Endothelial cell of umbilical vein (primary cell): Measurements from ENCODE around the gene BTBD17. TPM values are rescaled to one million over a fixed set of nuclear protein-coding genes. Genes with fewer than 3 reads are reported as not detected.

Source experiments
- BruUV-seq: library from RNA; stranded (reverse); fragments of 400-500 nt; replicated peaks from 2 replicates; lab custom pipeline; 2021; lab: Mats Ljungman, UMichigan
- CTCF ChIA-PET: fragments of 300-600, 350-600 bp; sonication (Branson Sonifier 250); formaldehyde crosslinking; loops from one replicate; lab custom pipeline; 2021; ENCODE audit warnings: antibody characterized with exemption, inconsistent platforms; lab: Charles Lee
- POLR2A ChIA-PET: fragments of 300-600, 350-600 bp; sonication (Branson Sonifier 250); formaldehyde crosslinking; loops from one replicate; lab custom pipeline; 2021; ENCODE audit warnings: antibody characterized with exemption, inconsistent platforms; lab: Charles Lee
- DNase-seq: peaks from one replicate; pipeline ENCODE4 v3.0.0-alpha.2; 2011; ENCODE audit warnings: low read depth, low spot score
- FAIRE-seq: peaks from 2 replicates; lab custom pipeline; 2011; peaks lifted over from hg19 to GRCh38; lab: Jason Lieb, UNC
- H2AFZ ChIP-seq: 2 replicates; pipeline ENCODE4 v1.6.0; 2012; ENCODE audit warnings: low read depth, low read length, control low read depth, inconsistent platforms
- H3K27ac ChIP-seq: 2 replicates; pipeline ENCODE4 v1.5.1; 2011; ENCODE audit warnings: low read depth, mild to moderate bottlenecking, control low read depth, low read length, moderate library complexity; ENCODE audit not compliant: insufficient read depth
- H3K27me3 ChIP-seq, 2 experiments: 2 replicates each; pipeline versions ENCODE4 v1.6.0 to v1.6.1; 2011; ENCODE audit warnings: low read length in 2 of 2, mixed read lengths in 1 of 2; ENCODE audit not compliant: control insufficient read depth in 2 of 2, insufficient read depth in 2 of 2
- H3K36me3 ChIP-seq, 2 experiments: 2 replicates in 1 of 2; 3 replicates in 1 of 2; pipeline ENCODE4 v1.5.1; 2011; ENCODE audit warnings: low read length in 2 of 2, mild to moderate bottlenecking in 1 of 2, moderate library complexity in 1 of 2; ENCODE audit not compliant: control insufficient read depth in 2 of 2, insufficient read depth in 2 of 2; ENCODE audit errors: extremely low read depth in 1 of 2
- H3K4me1 ChIP-seq: 3 replicates; pipeline ENCODE4 v1.5.1; 2011; ENCODE audit warnings: mild to moderate bottlenecking, low read length; ENCODE audit not compliant: control insufficient read depth, insufficient read depth; ENCODE audit errors: extremely low read depth
- H3K4me2 ChIP-seq: 2 replicates; pipeline ENCODE4 v1.6.1; 2011; ENCODE audit warnings: low read length, control low read depth, mixed read lengths; ENCODE audit not compliant: insufficient read depth
- H3K4me3 ChIP-seq, 3 experiments: fragments of 200-600 bp in 1 of 3; sonication (generic), shearing (Covaris generic) in 1 of 3; replicated peaks in 1 of 3; 2 replicates each; pipeline ENCODE4 v1.5.1; 2011 to 2016; ENCODE audit warnings: control low read depth in 3 of 3, low read length in 3 of 3, mild to moderate bottlenecking in 2 of 3, inconsistent platforms in 1 of 3, low read depth in 1 of 3, moderate library complexity in 1 of 3; ENCODE audit not compliant: insufficient read depth in 1 of 3
- H3K79me2 ChIP-seq: 2 replicates; pipeline ENCODE4 v1.6.0; 2012; ENCODE audit warnings: low read length, inconsistent platforms; ENCODE audit not compliant: control insufficient read depth, insufficient read depth
- H3K9ac ChIP-seq: replicated peaks from 2 replicates; pipeline ENCODE3; 2011; ENCODE audit warnings: low read length, control low read depth; ENCODE audit not compliant: insufficient read depth; ENCODE audit errors: extremely low read depth
- H3K9me1 ChIP-seq: replicated peaks from 3 replicates; pipeline ENCODE4 v1.6.0; 2011; ENCODE audit warnings: mild to moderate bottlenecking, low read length; ENCODE audit not compliant: control insufficient read depth, insufficient read depth; ENCODE audit errors: extremely low read depth
- H3K9me3 ChIP-seq: replicated peaks from 2 replicates; pipeline ENCODE4 v1.5.1; 2012; ENCODE audit warnings: low read length, inconsistent platforms; ENCODE audit not compliant: control insufficient read depth, insufficient read depth
- H4K20me1 ChIP-seq: replicated peaks from 2 replicates; pipeline ENCODE3; 2011; ENCODE audit warnings: mild to moderate bottlenecking, low read length; ENCODE audit not compliant: control insufficient read depth, insufficient read depth; ENCODE audit errors: extremely low read depth
- FOS ChIP-seq: IDR thresholded peaks from 2 replicates; pipeline ENCODE4 v1.6.1; 2011; ENCODE audit warnings: mild to moderate bottlenecking, low read length, moderate library complexity, borderline replicate concordance; ENCODE audit not compliant: insufficient read depth
- GATA2 ChIP-seq: IDR thresholded peaks from 2 replicates; pipeline ENCODE4 v1.7.0; 2011; ENCODE audit warnings: low read depth, mild to moderate bottlenecking, moderate library complexity, mixed read lengths, low read length; ENCODE audit not compliant: insufficient read length, insufficient read depth
- JUN ChIP-seq: IDR thresholded peaks from 2 replicates; pipeline ENCODE4 v1.6.1; 2011; ENCODE audit warnings: borderline replicate concordance, low read depth; ENCODE audit not compliant: insufficient read length, insufficient read depth
- MAX ChIP-seq: IDR thresholded peaks from 2 replicates; pipeline ENCODE4 v1.6.1; 2011; ENCODE audit not compliant: insufficient read depth, insufficient read length
- MYC ChIP-seq: IDR thresholded peaks from one replicate; pipeline ENCODE4 v1.6.1; 2011; ENCODE audit warnings: mild to moderate bottlenecking, low read depth, low read length
- POLR2A ChIP-seq: IDR thresholded peaks from 2 replicates; pipeline ENCODE4 v1.6.1; 2012; ENCODE audit warnings: low read depth, mild to moderate bottlenecking, control low read depth, low read length
- POLR2AphosphoS5 ChIP-seq: IDR thresholded peaks from 2 replicates; pipeline ENCODE4 v1.6.1; 2012; ENCODE audit warnings: low read depth, mild to moderate bottlenecking, control low read depth, low read length, moderate library complexity; ENCODE audit not compliant: insufficient read depth
- dilution Hi-C: fragments of 300-500 bp; cut with MboI; formaldehyde crosslinking; loops from one replicate; pipeline ENCODE4 v1.15.0; 2019; ENCODE audit warnings: low sequenced_read_pairs; ENCODE audit not compliant: extremely low pct_ligation_motif_present
- intact Hi-C: fragments of 100-400 bp; cut with micrococcal nuclease; formaldehyde crosslinking; loops from one replicate; pipeline ENCODE4 v1.10.0; 2022
- polyA plus RNA-seq, 4 experiments: library from polyadenylated mRNA; depleted of rRNA in 3 of 4; stranded (reverse) in 3 of 4; unstranded in 1 of 4; fragments of >200 nt; gene quantifications; 2 replicates each; pipeline versions ENCODE4 v1.2.1 to v1.2.3, GENCODE V29; 2011 to 2012; ENCODE audit warnings: missing spikeins in 1 of 4
- total RNA-seq: library from RNA; stranded (reverse); gene quantifications from 2 replicates; pipeline ENCODE4 v1.2.3, GENCODE V29; 2021

Gene BTBD17
- total and polyA plus RNA-seq, 2 donors (not counting 3 experiments of a cell fraction or from before 2014, with no cell fraction given): not detected

GRCh38 chr17:74334393-74335039, 27.2 kb downstream of the BTBD17 start:
- CTCF ChIA-PET: interaction anchor here (0.6 to 1.5 kb wide), 2 partner anchors 29 to 45 kb away, joined by 3 to 4 read pairs; no protein-coding TSS in a partner anchor
- POLR2A ChIA-PET: no interaction called here
- H3K79me2 ChIP-seq: no peaks in the 10 kb centered on the region
- intact Hi-C loops: no loop called here
- no peak overlapping the region for H3K4me3 ChIP-seq
- H3K36me3 ChIP-seq: no peaks in the 10 kb centered on the region
- FAIRE-seq: no peak
- dilution Hi-C loops: no loop called here
- no peaks in the 10 kb centered on the region for H3K9me1 ChIP-seq
- H3K27me3 ChIP-seq: no peaks in the 10 kb centered on the region
- no peak overlapping the region for H3K27ac ChIP-seq
- no peak overlapping the region for H2AFZ ChIP-seq
- H3K9me3 ChIP-seq: no peaks in the 10 kb centered on the region
- no peaks in the 10 kb centered on the region for H3K4me1 ChIP-seq
- no TSS peak for BruUV-seq
- H3K4me2 ChIP-seq: no peak overlapping the region
- H3K9ac ChIP-seq: no peak overlapping the region
- no peak for TF ChIP-seq MAX
- no peak for TF ChIP-seq POLR2AphosphoS5
- no peak for TF ChIP-seq GATA2
- no peak for TF ChIP-seq FOS
- no peaks in the 10 kb centered on the region for H4K20me1 ChIP-seq
- DNase-seq: no peak

GRCh38 chr17:74332763-74333283, 28.8 kb downstream of the BTBD17 start:
- intact Hi-C loops: no loop called here
- dilution Hi-C loops: no loop called here
- POLR2A ChIA-PET: no interaction called here
- H3K79me2 ChIP-seq: no peaks in the 10 kb centered on the region
- H3K36me3 ChIP-seq: no peaks in the 10 kb centered on the region
- CTCF ChIA-PET: interaction anchor here (1.5 kb wide), 1 partner anchor 46 kb away, joined by 4 read pairs; no protein-coding TSS in a partner anchor
- H3K27ac ChIP-seq: no peak overlapping the region
- no peaks in the 10 kb centered on the region for H3K27me3 ChIP-seq
- H3K9me1 ChIP-seq: no peaks in the 10 kb centered on the region
- BruUV-seq: no TSS peak
- no peak overlapping the region for H2AFZ ChIP-seq
- H3K4me3 ChIP-seq: no peak overlapping the region
- DNase-seq (no peak), FAIRE-seq (no peak)
- H4K20me1 ChIP-seq: no peaks in the 10 kb centered on the region
- no peaks in the 10 kb centered on the region for H3K4me1 ChIP-seq
- TF ChIP-seq POLR2AphosphoS5 (no peak), GATA2 (no peak), MYC (no peak), MAX (no peak), POLR2A (no peak), JUN (no peak)
- no peak overlapping the region for H3K4me2 ChIP-seq
- no peak overlapping the region for H3K9ac ChIP-seq
- H3K9me3 ChIP-seq: no peaks in the 10 kb centered on the region
